SK-N-MC (cell line): ENCODE data around the gene EXOG.

Experiments used
- DNase-seq: peaks from one replicate; pipeline ENCODE4 v3.0.0-alpha.2; 2011; ENCODE audit warnings: low read depth, low spot score
- H3K27ac ChIP-seq: fragments of 200-600 bp; sonication (generic); 2 replicates; pipeline ENCODE4 v1.5.1; 2016; ENCODE audit warnings: mixed run types
- H3K36me3 ChIP-seq: fragments of 200-600 bp; sonication (generic); 2 replicates; pipeline ENCODE4 v1.6.1; 2017; ENCODE audit warnings: antibody characterized with exemption, low read length, mixed read lengths; ENCODE audit not compliant: insufficient read depth
- H3K4me3 ChIP-seq: fragments of 200-600 bp; sonication (generic); 2 replicates; pipeline ENCODE4 v1.5.1; 2016
- H3K9ac ChIP-seq: fragments of 200-600 bp; sonication (generic); 2 replicates; pipeline ENCODE4 v1.8.0; 2017; ENCODE audit warnings: mixed run types, mixed read lengths; ENCODE audit not compliant: insufficient read length
- H3K9me3 ChIP-seq: fragments of 200-600 bp; sonication (generic); 2 replicates; pipeline ENCODE4 v1.6.1; 2017; ENCODE audit warnings: low read depth, mild to moderate bottlenecking, antibody characterized with exemption, low read length, moderate library complexity, mixed read lengths
- EZH2 ChIP-seq: fragments of 200-600 bp; sonication (generic); IDR thresholded peaks from one replicate; pipeline ENCODE4 v1.6.1; 2017; ENCODE audit warnings: antibody characterized with exemption
- FOXP2 ChIP-seq: optimal IDR thresholded peaks from 2 replicates; pipeline ENCODE3; 2011; ENCODE audit warnings: mild to moderate bottlenecking, moderate library complexity; ENCODE audit not compliant: insufficient read depth; ENCODE audit errors: extremely low read length, control extremely low read depth
- POLR2AphosphoS5 ChIP-seq: IDR thresholded peaks from 2 replicates; pipeline ENCODE4 v1.6.1; 2012; ENCODE audit warnings: mild to moderate bottlenecking, low read depth, low read length, borderline replicate concordance

Gene EXOG

GRCh38 chr3:38528457-38528856, 32.3 kb downstream of the EXOG start:
- DNase-seq, result no peak

GRCh38 chr3:38532529-38532928, 36.4 kb downstream of the EXOG start:
- DNase-seq, result no peak

More at GRCh38 chr3:38528457-38528856, 32.3 kb downstream of the EXOG start:
- Histone ChIP-seq H3K9me3 (no peaks in the 10 kb centered on the region), H3K27ac (no peak overlapping the region), H3K36me3 (no peaks in the 10 kb centered on the region), H3K9ac (no peak overlapping the region), H3K4me3 (no peak overlapping the region)
- TF ChIP-seq POLR2AphosphoS5, result no peak
- TF ChIP-seq EZH2, result no peak
- TF ChIP-seq FOXP2, result no peak

GRCh38 chr3:38533285-38533976, 37.3 kb downstream of the EXOG start:
- no peaks in the 10 kb centered on the region for H3K9me3 ChIP-seq
- H3K36me3 ChIP-seq, result no peaks in the 10 kb centered on the region
- TF ChIP-seq EZH2 (no peak), POLR2AphosphoS5 (no peak), FOXP2 (no peak)
- DNase-seq, result no peak
- no peak overlapping the region for H3K4me3 ChIP-seq
- H3K9ac ChIP-seq, result no peak overlapping the region
- no peak overlapping the region for H3K27ac ChIP-seq

More at GRCh38 chr3:38532529-38532928, 36.4 kb downstream of the EXOG start:
- Histone ChIP-seq H3K27ac (no peak overlapping the region), H3K9me3 (no peaks in the 10 kb centered on the region), H3K9ac (no peak overlapping the region), H3K36me3 (no peaks in the 10 kb centered on the region), H3K4me3 (no peak overlapping the region)
- no peak for TF ChIP-seq FOXP2
- no peak for TF ChIP-seq POLR2AphosphoS5

GRCh38 chr3:38534180-38534579, 38.0 kb downstream of the EXOG start:
- Histone ChIP-seq H3K27ac (no peak overlapping the region), H3K9me3 (no peaks in the 10 kb centered on the region), H3K4me3 (no peak overlapping the region), H3K36me3 (no peaks in the 10 kb centered on the region), H3K9ac (no peak overlapping the region)
- DNase-seq, result no peak
- no peak for TF ChIP-seq POLR2AphosphoS5
- TF ChIP-seq FOXP2, result no peak
- no peak for TF ChIP-seq EZH2

- Histone ChIP-seq H3K27ac (no peak overlapping the region), H3K36me3 (no peaks in the 10 kb centered on the region), H3K4me3 (no peak overlapping the region), H3K9me3 (no peaks in the 10 kb centered on the region), H3K9ac (no peak overlapping the region)
- no peak for DNase-seq
- no peak for TF ChIP-seq EZH2
- TF ChIP-seq FOXP2, result no peak
- no peak for TF ChIP-seq POLR2AphosphoS5
Measured at GRCh38 chr3:38534604-38535003, 38.5 kb downstream of the EXOG start.

- no peak overlapping the region for H3K4me3 ChIP-seq
- TF ChIP-seq EZH2, result no peak
- TF ChIP-seq FOXP2, result no peak
- TF ChIP-seq POLR2AphosphoS5, result no peak
- no peak for DNase-seq
- H3K9me3 ChIP-seq, result no peaks in the 10 kb centered on the region
- H3K36me3 ChIP-seq, result no peaks in the 10 kb centered on the region
- H3K27ac ChIP-seq, result no peak overlapping the region
- H3K9ac ChIP-seq, result no peak overlapping the region
Measured at GRCh38 chr3:38536671-38537070, 40.5 kb downstream of the EXOG start.

- H3K27ac ChIP-seq, result no peak overlapping the region
- H3K9ac ChIP-seq, result no peak overlapping the region
- no peaks in the 10 kb centered on the region for H3K36me3 ChIP-seq
- TF ChIP-seq POLR2AphosphoS5 (no peak), FOXP2 (no peak), EZH2 (no peak)
- H3K9me3 ChIP-seq, result no peaks in the 10 kb centered on the region
- no peak for DNase-seq
- H3K4me3 ChIP-seq, result no peak overlapping the region
Measured at GRCh38 chr3:38538773-38539353, 42.7 kb downstream of the EXOG start.

- Histone ChIP-seq H3K36me3 (no peaks in the 10 kb centered on the region), H3K27ac (no peak overlapping the region), H3K9ac (no peak overlapping the region), H3K9me3 (no peaks in the 10 kb centered on the region), H3K4me3 (no peak overlapping the region)
- no peak for DNase-seq
- TF ChIP-seq FOXP2 (no peak), POLR2AphosphoS5 (no peak), EZH2 (no peak)
Measured at GRCh38 chr3:38541806-38542205, 45.7 kb downstream of the EXOG start.
